Stimulated activated CD8-positive, alpha-beta memory T cell treated with anti-CD3 and anti-CD28 coated beads, Interleukin-15, amount 100 ng/mL, for 1 hour (primary cell): Measurements from ENCODE around the gene NME7.

Experiments
- DNase-seq: peaks from one replicate; pipeline ENCODE4 v3.0.0-alpha.2; 2020; ENCODE audit warnings: low read depth

Gene NME7

GRCh38 chr1:169151338-169151837 is 216.2 kb downstream of the NME7 start:
- DNase-seq = no peak

- no peak for DNase-seq
Measured at GRCh38 chr1:169150641-169151337, 216.8 kb downstream of the NME7 start.

- DNase-seq = no peak
Measured at GRCh38 chr1:169149555-169150286, 217.9 kb downstream of the NME7 start.

GRCh38 chr1:169148472-169149252 is 218.9 kb downstream of the NME7 start:
- DNase-seq = no peak

GRCh38 chr1:169146576-169147214 is 220.9 kb downstream of the NME7 start:
- DNase-seq = no peak

- DNase-seq = no peak
Measured at GRCh38 chr1:169144941-169145626, 222.5 kb downstream of the NME7 start.

- DNase-seq = no peak
Measured at GRCh38 chr1:169143984-169144383, 223.6 kb downstream of the NME7 start.

- no peak for DNase-seq
Measured at GRCh38 chr1:169143346-169143745, 224.3 kb downstream of the NME7 start.

- DNase-seq = no peak
Measured at GRCh38 chr1:169142129-169142528, 225.5 kb downstream of the NME7 start.

- no peak for DNase-seq
Measured at GRCh38 chr1:169141356-169141755, 226.2 kb downstream of the NME7 start.

- DNase-seq = no peak
Measured at GRCh38 chr1:169138866-169139670, 228.5 kb downstream of the NME7 start.

- DNase-seq = no peak
Measured at GRCh38 chr1:169137357-169137756, 230.2 kb downstream of the NME7 start.

GRCh38 chr1:169133801-169134502 is 233.6 kb downstream of the NME7 start:
- no peak for DNase-seq

GRCh38 chr1:169133228-169133576 is 234.4 kb downstream of the NME7 start:
- no peak for DNase-seq

- no peak for DNase-seq
Measured at GRCh38 chr1:169132512-169133227, 234.9 kb downstream of the NME7 start.

GRCh38 chr1:169130683-169131082 is 236.9 kb downstream of the NME7 start:
- no peak for DNase-seq

- DNase-seq = no peak
Measured at GRCh38 chr1:169129109-169129784, 238.3 kb downstream of the NME7 start.

GRCh38 chr1:169128562-169128961 is 239.0 kb downstream of the NME7 start:
- DNase-seq = no peak

GRCh38 chr1:169127305-169127704 is 240.3 kb downstream of the NME7 start:
- DNase-seq = no peak
